Measurements from ENCODE around the gene ADRA2C. TPM values are rescaled to one million over a fixed set of nuclear protein-coding genes. Genes with fewer than 3 reads are reported as not detected.

The ADRA2C gene
- total and polyA plus RNA-seq, 9 of the 15 experiments (the other 6 are each of a cell fraction or from before 2014, with no cell fraction given): 0.06 to 0.58 (median 0.14) TPM; not detected in 2

GRCh38 chr4:3739577-3739976 is 26.6 kb upstream of the ADRA2C start:
- H3K4me2 ChIP-seq (ENCODE audit: insufficient read depth, low read length): no peak overlapping the region
- no peaks in the 10 kb centered on the region for H3K79me2 ChIP-seq (ENCODE audit: control insufficient read depth, insufficient read depth, low read length)
- ChIA-PET CTCF (ENCODE audit: low intra/inter-chr PET ratio) (no interaction called here), POLR2A (interaction anchor here (0.5 to 0.6 kb wide), 3 partner anchors 13 to 49 kb away, joined by 3 to 4 read pairs (median 4); no protein-coding TSS in a partner anchor)
- H4K20me1 ChIP-seq (replicated peaks; ENCODE audit: control insufficient read depth, insufficient read depth, low read length): 0 out of 2 replicates have a peak, but pooled peaks cover 4% of the 10 kb centered on the region
- no peak overlapping the region for H3K4me3 ChIP-seq
- 0 out of 4 replicates have a peak overlapping the region, but pooled peaks of 1 of the 2 experiments have one; percentile 9 for H3K9ac ChIP-seq (ENCODE audit: insufficient read depth in 1 of 2, low read depth in 2 of 2, low read length in 2 of 2)
- no peaks in the 10 kb centered on the region for H3K9me1 ChIP-seq (ENCODE audit: control insufficient read depth, insufficient read depth, low read length)
- no peaks in the 10 kb centered on the region for H3K36me3 ChIP-seq (ENCODE audit: control insufficient read depth, insufficient read depth, low read length)
- H3K27me3 ChIP-seq (ENCODE audit: control insufficient read depth in 2 of 2, insufficient read depth in 2 of 2, low read length in 2 of 2): peaks cover 12 to 71% of the 10 kb centered on the region in 2 experiments; a peak in 3 of 5 replicates
- in situ Hi-C loops (cut with MboI) (no loop called here), intact Hi-C loops (cut with micrococcal nuclease) (no loop called here)
- FAIRE-seq (no peak), ATAC-seq (no peak), DNase-seq (ENCODE audit: extremely low read depth in 1 of 4, low spot score in 3 of 4) (no peak)
- TF ChIP-seq E2F5 (CRISPR knock-in tag; IDR thresholded peaks at IDR 0.05) (no peak), ZKSCAN1 (IDR thresholded peaks at IDR 0.05; ENCODE audit: low read depth, low read length) (no peak), TOE1 (IDR thresholded peaks at IDR 0.05; ENCODE audit: borderline replicate concordance) (no peak), TOE1 (CRISPR knock-in tag; IDR thresholded peaks at IDR 0.05; ENCODE audit: borderline replicate concordance, low read depth) (no peak), MBD2 (IDR thresholded peaks at IDR 0.05; ENCODE audit: borderline replicate concordance, low read depth) (no peak), CREB5 (CRISPR knock-in tag; IDR thresholded peaks at IDR 0.05) (no peak), EZH2 (IDR thresholded peaks at IDR 0.05; ENCODE audit: borderline replicate concordance, low read depth, low read length) (no peak), ZBED1 (IDR thresholded peaks at IDR 0.05) (no peak), U2AF2 (optimal IDR thresholded peaks at IDR 0.05; ENCODE audit: low read depth, low read length) (no peak), PHB (CRISPR knock-in tag; IDR thresholded peaks at IDR 0.05) (no peak), SMAD3 (CRISPR knock-in tag; conservative IDR thresholded peaks at IDR 0.05) (no peak)
- H3K4me1 ChIP-seq (replicated peaks in 1 of 2; ENCODE audit: control insufficient read depth in 2 of 2, insufficient read depth in 2 of 2, low read length in 2 of 2): peaks cover 0 to 12% of the 10 kb centered on the region in 2 experiments; a peak in 2 of 5 replicates
- peaks cover 2% of the 10 kb centered on the region; the same call in 1 of the 2 replicates for H3K9me3 ChIP-seq (replicated peaks; ENCODE audit: control insufficient read depth, insufficient read depth, low read depth, low read length)
- WGBS (ENCODE audit: insufficient coverage, low coverage, missing lambda C conversion rate): 5% methylated on average over 13 of the region's 13 CpGs
- no TSS peak for BruUV-seq (replicated peaks)
- H3K27ac ChIP-seq (ENCODE audit: extremely low read depth, low read depth, low read length): no peak overlapping the region
- H2AFZ ChIP-seq (ENCODE audit: low read depth, low read length): no peak overlapping the region

Data from K562 (cell line).